Upper lobe of right lung (tissue), 1 donor: ENCODE data around the gene PIAS4. TPM values are rescaled to one million over a fixed set of nuclear protein-coding genes. Genes with fewer than 3 reads are reported as not detected.

Source experiments
- ATAC-seq: fragments of 200-7000 bp; cut with Tn5 transposase; one replicate; pipeline ENCODE4 v1.9.1; 2020; ENCODE audit warnings: mild to moderate bottlenecking, moderate library complexity
- DNase-seq: peaks from one replicate; pipeline ENCODE4 v3.0.0-alpha.2; 2020
- H3K27ac ChIP-seq: fragments of 200-600 bp; one replicate; pipeline ENCODE4 v1.8.0; 2022
- H3K27me3 ChIP-seq: fragments of 200-600 bp; one replicate; pipeline ENCODE4 v1.8.0; 2022; ENCODE audit warnings: mild to moderate bottlenecking
- H3K36me3 ChIP-seq: fragments of 200-600 bp; one replicate; pipeline ENCODE4 v1.8.0; 2022
- H3K4me1 ChIP-seq: fragments of 200-600 bp; one replicate; pipeline ENCODE4 v1.8.0; 2022
- H3K4me3 ChIP-seq: fragments of 200-600 bp; one replicate; pipeline ENCODE4 v1.8.0; 2022; ENCODE audit warnings: mild to moderate bottlenecking
- H3K9me3 ChIP-seq: fragments of 200-600 bp; one replicate; pipeline ENCODE4 v1.8.0; 2022
- intact Hi-C: fragments of 100-400 bp; cut with DNase I; formaldehyde crosslinking; loops from one replicate; pipeline ENCODE4 v1.11.0; 2022
- total RNA-seq: library from RNA; stranded (reverse); fragmentation: NEBNext Ultra II Directional; extraction: Animal tissue kit (Norgen Biotek cat#: 25700); gene quantifications from one replicate; pipeline ENCODE4 v1.2.1, GENCODE V29; 2021
- TF ChIP-seq, protein P1 (sequence below): fragments of 200-600 bp; IDR thresholded peaks from one replicate; pipeline ENCODE4 v1.8.0; 2022; ENCODE audit warnings: antibody characterized with exemption
- donor health status: DM: no; HTN: yes; CAD: no; lungs with severe emphysema.

PIAS4 gene
- total RNA-seq, 1 donor from 2014 or later: 25.4 TPM

- Histone ChIP-seq H3K27me3 (no peaks in the 10 kb centered on the region), H3K27ac (no peak overlapping the region), H3K4me3 (no peak overlapping the region), H3K4me1 (no peaks in the 10 kb centered on the region), H3K36me3 (peaks cover 29% of the 10 kb centered on the region), H3K9me3 (no peaks in the 10 kb centered on the region)
- ATAC-seq (no peak), DNase-seq (no peak)
- TF ChIP-seq, protein P1, sequence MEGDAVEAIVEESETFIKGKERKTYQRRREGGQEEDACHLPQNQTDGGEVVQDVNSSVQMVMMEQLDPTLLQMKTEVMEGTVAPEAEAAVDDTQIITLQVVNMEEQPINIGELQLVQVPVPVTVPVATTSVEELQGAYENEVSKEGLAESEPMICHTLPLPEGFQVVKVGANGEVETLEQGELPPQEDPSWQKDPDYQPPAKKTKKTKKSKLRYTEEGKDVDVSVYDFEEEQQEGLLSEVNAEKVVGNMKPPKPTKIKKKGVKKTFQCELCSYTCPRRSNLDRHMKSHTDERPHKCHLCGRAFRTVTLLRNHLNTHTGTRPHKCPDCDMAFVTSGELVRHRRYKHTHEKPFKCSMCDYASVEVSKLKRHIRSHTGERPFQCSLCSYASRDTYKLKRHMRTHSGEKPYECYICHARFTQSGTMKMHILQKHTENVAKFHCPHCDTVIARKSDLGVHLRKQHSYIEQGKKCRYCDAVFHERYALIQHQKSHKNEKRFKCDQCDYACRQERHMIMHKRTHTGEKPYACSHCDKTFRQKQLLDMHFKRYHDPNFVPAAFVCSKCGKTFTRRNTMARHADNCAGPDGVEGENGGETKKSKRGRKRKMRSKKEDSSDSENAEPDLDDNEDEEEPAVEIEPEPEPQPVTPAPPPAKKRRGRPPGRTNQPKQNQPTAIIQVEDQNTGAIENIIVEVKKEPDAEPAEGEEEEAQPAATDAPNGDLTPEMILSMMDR: no peak
- intact Hi-C loops: no loop called here
Observed at GRCh38 chr19:4027146-4027545, 19.6 kb downstream of the PIAS4 start.

DNA sequence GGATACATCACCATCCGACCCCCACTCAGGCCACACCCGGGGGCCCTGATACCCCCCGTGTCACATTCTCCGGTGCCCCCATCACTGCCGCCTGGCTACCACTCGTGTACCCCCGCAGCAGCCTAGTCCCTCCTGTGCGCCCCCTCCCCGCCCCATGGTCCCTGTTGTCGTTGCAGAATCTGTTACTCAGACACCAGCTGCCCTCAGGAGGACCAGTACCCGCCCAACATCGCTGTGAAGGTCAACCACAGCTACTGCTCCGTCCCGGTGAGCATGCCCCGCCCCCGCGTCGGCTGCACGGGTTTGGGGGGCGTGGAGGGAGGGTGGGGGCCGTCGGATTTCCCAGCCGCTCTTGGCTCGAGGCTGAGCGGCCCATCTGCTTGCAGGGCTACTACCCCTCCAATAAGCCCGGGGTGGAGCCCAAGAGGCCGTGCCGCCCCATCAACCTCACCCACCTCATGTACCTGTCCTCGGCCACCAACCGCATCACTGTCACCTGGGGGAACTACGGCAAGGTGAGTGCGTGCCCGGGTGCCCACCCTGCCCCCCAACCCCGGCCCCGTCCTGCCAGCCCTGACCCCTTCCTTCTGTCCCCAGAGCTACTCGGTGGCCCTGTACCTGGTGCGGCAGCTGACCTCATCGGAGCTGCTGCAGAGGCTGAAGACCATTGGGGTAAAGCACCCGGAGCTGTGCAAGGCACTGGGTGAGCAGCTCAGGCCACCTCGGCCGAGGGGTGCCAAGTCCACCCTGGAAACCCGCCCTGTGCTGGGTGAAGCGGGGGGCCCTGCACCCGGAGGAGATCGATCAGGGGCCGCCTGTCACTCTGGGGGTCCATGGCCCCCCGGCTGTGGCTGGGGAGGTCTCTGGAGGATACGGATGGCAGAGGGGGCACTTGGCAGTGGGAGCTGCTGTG lies 21.1 kb downstream of the PIAS4 start:
- DNase-seq (peak; percentile 63), ATAC-seq (no peak)
- no peak overlapping the region for H3K4me3 ChIP-seq
- intact Hi-C loops: no loop called here
- H3K9me3 ChIP-seq: no peaks in the 10 kb centered on the region
- H3K4me1 ChIP-seq: no peaks in the 10 kb centered on the region
- no peaks in the 10 kb centered on the region for H3K27me3 ChIP-seq
- TF ChIP-seq, protein P1: no peak
- no peak overlapping the region for H3K27ac ChIP-seq
- H3K36me3 ChIP-seq: peaks cover 34% of the 10 kb centered on the region

GRCh38 chr19:4029247-4029614 lies 21.7 kb downstream of the PIAS4 start:
- H3K36me3 ChIP-seq: peaks cover 40% of the 10 kb centered on the region
- no peak overlapping the region for H3K4me3 ChIP-seq
- no peak overlapping the region for H3K27ac ChIP-seq
- intact Hi-C loops: no loop called here
- H3K9me3 ChIP-seq: no peaks in the 10 kb centered on the region
- DNase-seq (no peak), ATAC-seq (no peak)
- TF ChIP-seq, protein P1: no peak
- no peaks in the 10 kb centered on the region for H3K27me3 ChIP-seq
- H3K4me1 ChIP-seq: no peaks in the 10 kb centered on the region

GRCh38 chr19:4030552-4030951 lies 23.0 kb downstream of the PIAS4 start:
- no peaks in the 10 kb centered on the region for H3K27me3 ChIP-seq
- H3K4me1 ChIP-seq: no peaks in the 10 kb centered on the region
- no peak overlapping the region for H3K27ac ChIP-seq
- TF ChIP-seq, protein P1: no peak
- no peaks in the 10 kb centered on the region for H3K9me3 ChIP-seq
- DNase-seq (peak; percentile 58), ATAC-seq (no peak)
- no peak overlapping the region for H3K4me3 ChIP-seq
- peaks cover 35% of the 10 kb centered on the region for H3K36me3 ChIP-seq
- intact Hi-C loops: no loop called here

- TF ChIP-seq, protein P1: no peak
- Histone ChIP-seq H3K4me1 (no peaks in the 10 kb centered on the region), H3K27me3 (no peaks in the 10 kb centered on the region), H3K4me3 (no peak overlapping the region), H3K36me3 (peaks cover 32% of the 10 kb centered on the region), H3K27ac (no peak overlapping the region), H3K9me3 (no peaks in the 10 kb centered on the region)
- no peak for ATAC-seq
- DNase-seq: no peak
- intact Hi-C loops: no loop called here
Observed at GRCh38 chr19:4030981-4031380, 23.4 kb downstream of the PIAS4 start.
